Measurements from ENCODE around the gene QRFPR. TPM values are rescaled to one million over a fixed set of nuclear protein-coding genes. Genes with fewer than 3 reads are reported as not detected.

Gene QRFPR
- total RNA-seq, 1 donor from 2014 or later, result not detected

DNA sequence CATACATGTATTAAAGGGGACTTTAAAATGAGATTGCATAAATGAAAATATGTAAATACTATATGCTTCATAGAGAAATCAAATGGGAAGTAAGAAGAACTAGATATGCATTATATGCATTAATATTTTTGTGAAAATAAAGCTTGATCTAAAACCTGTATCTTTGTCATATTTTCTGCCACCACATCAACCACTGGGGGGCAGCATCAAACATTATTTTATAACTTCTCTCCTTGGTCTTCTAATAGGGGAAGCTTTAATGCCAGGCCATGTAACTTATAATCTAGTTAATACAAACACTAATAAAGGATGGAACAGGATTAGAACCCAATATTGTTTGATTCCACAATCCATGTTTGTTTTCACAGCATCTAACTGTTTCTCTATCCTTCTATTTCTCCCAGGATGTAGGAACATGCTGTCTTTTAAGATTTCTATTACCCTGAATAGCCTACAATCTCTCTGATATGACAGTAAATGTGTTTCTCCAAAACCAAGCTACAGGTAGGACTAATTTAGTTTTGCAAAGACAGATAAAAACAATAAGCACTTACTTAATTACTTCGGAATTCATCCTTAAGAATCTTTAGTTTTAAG lies 10.0 kb downstream of the QRFPR start:
- Histone ChIP-seq H3K9me3 (no peaks in the 10 kb centered on the region), H3K4me3 (no peak overlapping the region), H3K27me3 (ENCODE audit: low read depth) (peaks cover 11% of the 10 kb centered on the region), H3K27ac (no peak overlapping the region), H3K4me1 (no peaks in the 10 kb centered on the region), H3K36me3 (no peaks in the 10 kb centered on the region)
- ATAC-seq (peak in 1 of 2 donors; percentile 65), DNase-seq (no peak)
- peak; percentile 62 for TF ChIP-seq CTCF (IDR thresholded peaks at IDR 0.05)
- intact Hi-C loops (cut with DNase I), result loop anchor here (10.0 kb wide), 1 partner anchor 284 kb away; no protein-coding TSS in a partner anchor

DNA sequence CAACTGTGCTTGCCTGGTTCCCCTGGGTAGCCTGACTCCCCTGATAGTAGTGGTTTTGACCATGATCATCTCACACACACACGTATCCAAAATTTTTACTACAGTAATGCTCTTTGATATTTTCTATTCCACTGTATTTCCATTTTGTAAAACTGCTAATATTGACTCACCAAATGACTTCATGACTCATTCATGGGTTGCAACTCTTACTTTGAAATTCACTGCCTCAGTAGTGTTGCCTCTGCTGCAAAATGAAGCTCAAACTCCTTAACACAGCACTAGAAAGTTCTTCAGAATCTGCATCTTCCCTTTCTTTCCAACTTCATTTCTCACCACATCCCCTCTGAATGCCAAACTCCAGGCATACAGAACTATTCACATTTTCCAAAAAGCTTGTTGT lies 20.3 kb downstream of the QRFPR start:
- intact Hi-C loops (cut with DNase I), result no loop called here

GRCh38 chr4:121358473-121358872 lies 22.3 kb downstream of the QRFPR start:
- Histone ChIP-seq H3K4me1 (no peaks in the 10 kb centered on the region), H3K9me3 (no peaks in the 10 kb centered on the region), H3K4me3 (no peak overlapping the region), H3K27ac (no peak overlapping the region), H3K36me3 (no peaks in the 10 kb centered on the region), H3K27me3 (ENCODE audit: low read depth) (no peaks in the 10 kb centered on the region)
- no peak for TF ChIP-seq CTCF (IDR thresholded peaks at IDR 0.05)
- DNase-seq, result no peak
- intact Hi-C loops (cut with DNase I), result no loop called here
- no peak for ATAC-seq

More for the DNA sequence above, 20.3 kb downstream of the QRFPR start:
- H3K4me3 ChIP-seq, result no peak overlapping the region
- ATAC-seq (no peak), DNase-seq (no peak)
- no peaks in the 10 kb centered on the region for H3K27me3 ChIP-seq (ENCODE audit: low read depth)
- no peaks in the 10 kb centered on the region for H3K36me3 ChIP-seq
- no peak for TF ChIP-seq CTCF (IDR thresholded peaks at IDR 0.05)
- H3K4me1 ChIP-seq, result no peaks in the 10 kb centered on the region
- no peak overlapping the region for H3K27ac ChIP-seq
- no peaks in the 10 kb centered on the region for H3K9me3 ChIP-seq

DNA sequence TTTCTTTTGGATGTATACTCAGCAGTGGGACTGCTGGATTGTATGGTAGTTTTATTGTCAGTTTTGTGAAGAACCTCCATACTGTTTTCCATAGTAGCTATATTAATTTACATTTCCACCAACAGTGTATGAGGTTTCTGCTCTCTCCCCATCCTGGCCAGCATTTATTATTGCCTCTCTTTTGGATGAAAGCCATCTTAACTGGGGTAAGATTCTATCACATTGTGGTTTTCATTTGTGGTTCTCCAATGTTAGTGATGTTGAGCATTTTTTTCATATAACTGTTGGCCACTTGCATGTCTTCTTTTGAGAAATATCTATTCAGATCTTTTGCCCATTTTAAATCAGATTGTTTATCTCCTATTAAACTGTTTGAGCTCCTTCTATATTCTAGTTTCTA lies 27.6 kb downstream of the QRFPR start:
- Histone ChIP-seq H3K27ac (no peak overlapping the region), H3K9me3 (no peaks in the 10 kb centered on the region), H3K27me3 (ENCODE audit: low read depth) (no peaks in the 10 kb centered on the region), H3K4me1 (no peaks in the 10 kb centered on the region), H3K4me3 (no peak overlapping the region), H3K36me3 (no peaks in the 10 kb centered on the region)
- no peak for DNase-seq
- no peak for ATAC-seq
- no peak for TF ChIP-seq CTCF (IDR thresholded peaks at IDR 0.05)
- intact Hi-C loops (cut with DNase I), result no loop called here

DNA sequence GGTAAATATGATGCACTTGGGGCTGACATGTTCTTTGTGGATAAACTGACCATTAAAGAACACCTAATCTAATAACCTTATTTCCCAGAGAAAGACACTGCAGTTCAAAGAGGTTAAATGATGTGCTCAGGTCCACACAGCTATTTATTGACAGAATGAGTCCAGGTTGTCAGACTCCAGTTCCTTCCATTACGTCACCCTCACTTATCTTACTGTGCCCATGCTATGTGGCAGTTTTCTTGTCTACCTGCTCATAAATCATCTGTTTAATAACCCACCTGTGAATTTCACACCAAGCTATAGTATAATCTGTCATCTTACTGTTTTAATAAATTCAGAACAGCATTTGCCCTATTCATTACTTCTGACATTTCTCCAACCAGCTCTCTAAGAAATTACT lies 36.7 kb downstream of the QRFPR start:
- Histone ChIP-seq H3K36me3 (no peaks in the 10 kb centered on the region), H3K4me3 (no peak overlapping the region), H3K9me3 (no peaks in the 10 kb centered on the region), H3K4me1 (no peaks in the 10 kb centered on the region), H3K27me3 (ENCODE audit: low read depth) (no peaks in the 10 kb centered on the region), H3K27ac (no peak overlapping the region)
- intact Hi-C loops (cut with DNase I), result no loop called here
- DNase-seq (no peak), ATAC-seq (no peak)
- no peak for TF ChIP-seq CTCF (IDR thresholded peaks at IDR 0.05)

Data from lower lobe of right lung (tissue), 2 donors.